Activated CD4-positive, alpha-beta T cell treated with anti-CD3 and anti-CD28 coated beads for 4 hours (primary cell): ENCODE measurements around the gene TCP11.

Experiments
- DNase-seq, 2 donors: peaks; one replicate each; pipeline ENCODE4 v3.0.0-alpha.2; 2020

The TCP11 gene

DNA sequence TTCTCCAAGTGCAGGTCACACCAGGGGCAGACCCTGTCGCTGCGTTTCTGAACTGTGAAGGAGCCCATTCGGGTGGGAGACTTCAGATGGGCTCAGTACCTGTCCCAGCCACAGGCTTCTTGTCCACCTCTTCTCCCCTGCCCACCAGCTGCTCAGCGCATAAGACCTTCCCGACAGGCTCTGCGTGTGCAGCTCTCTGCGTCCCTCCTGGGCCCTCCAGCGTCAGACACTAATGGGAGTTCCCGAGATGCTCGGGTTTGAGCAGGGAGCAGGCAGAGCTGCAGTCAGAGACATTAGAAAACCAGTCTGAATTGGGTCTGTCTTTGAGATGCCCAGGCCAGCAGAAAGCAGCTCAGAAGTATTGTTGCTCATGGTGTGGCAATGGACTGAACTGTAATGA, 50.4 kb downstream of the TCP11 start:
- no peak for DNase-seq

DNA sequence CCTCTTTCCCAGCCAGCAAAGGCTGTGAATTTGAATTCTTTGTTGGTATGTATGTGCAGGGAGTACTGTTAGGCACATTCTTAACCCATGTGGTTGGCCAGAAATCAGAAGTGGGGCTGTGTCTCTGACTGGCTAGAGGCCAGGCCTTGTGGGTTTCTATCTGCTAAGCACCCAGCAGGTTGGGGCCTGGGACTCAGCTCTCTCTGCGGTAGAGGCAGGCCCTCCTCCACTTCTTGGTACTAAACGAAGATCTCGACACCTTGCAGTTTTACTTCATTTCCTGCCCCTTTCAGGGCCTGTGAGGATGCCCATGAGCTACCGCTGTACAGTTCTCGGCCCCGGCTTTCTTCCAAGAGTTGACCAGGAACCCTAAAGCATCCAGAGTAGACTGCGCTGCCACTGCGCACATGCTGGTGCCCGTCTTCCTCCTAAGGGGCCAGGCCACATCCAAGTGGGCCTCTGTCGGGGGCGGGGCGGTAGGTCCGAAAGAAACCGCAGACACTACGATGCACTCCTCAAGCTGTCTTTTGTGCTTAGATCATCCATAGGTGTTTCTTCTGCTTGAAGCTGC, 51.1 kb downstream of the TCP11 start:
- no peak for DNase-seq

- DNase-seq = no peak
Measured at GRCh38 chr6:35089216-35089934, 51.8 kb downstream of the TCP11 start.

- DNase-seq = no peak
Measured at GRCh38 chr6:35088281-35089215, 52.6 kb downstream of the TCP11 start.

DNA sequence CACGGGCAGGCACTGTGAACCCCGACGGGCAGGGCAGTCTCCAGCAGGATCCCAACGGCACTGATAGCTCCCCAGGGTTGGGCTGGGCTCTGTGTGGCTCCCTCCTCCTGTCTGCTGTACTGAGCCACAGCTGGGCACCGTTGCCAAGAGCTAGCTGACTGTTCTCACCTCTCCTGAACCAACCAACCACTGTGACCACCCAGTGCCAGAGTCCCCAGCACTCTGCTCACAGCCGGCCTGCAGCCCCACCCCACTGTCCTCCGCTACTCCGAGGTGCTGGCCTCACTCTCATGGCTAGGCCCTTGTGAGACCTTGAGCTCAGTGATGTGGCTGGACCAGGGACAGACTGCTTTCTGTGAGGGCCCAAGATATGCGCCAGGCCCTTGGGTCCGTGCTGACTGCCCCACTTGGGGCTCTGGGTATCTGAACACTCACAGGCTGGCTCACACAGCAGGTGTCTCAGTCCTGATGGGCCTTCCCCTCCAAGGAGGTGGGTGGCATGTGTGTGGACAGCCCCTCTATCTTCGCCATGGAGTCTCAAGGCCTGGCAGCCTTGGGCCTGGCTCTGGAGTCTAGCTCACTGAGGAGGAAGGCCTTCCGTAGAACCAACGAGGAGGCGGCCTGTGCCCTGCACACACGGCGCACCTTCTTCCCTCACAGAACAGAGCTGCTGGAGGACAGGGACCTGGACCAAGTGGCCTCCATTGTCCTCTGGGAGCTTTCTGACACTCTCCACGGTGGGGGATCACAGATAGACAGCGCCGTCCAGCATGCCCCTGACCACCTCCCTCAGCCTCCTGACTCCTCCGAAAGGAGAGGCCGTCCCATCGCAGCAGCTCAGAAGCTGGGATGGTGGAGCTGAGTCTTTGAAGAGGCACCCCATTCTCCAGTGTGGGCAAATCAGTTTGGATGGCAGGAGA, 53.5 kb downstream of the TCP11 start:
- no peak for DNase-seq

GRCh38 chr6:35086636-35087360, 54.3 kb downstream of the TCP11 start:
- DNase-seq = no peak

GRCh38 chr6:35086282-35086632, 54.9 kb downstream of the TCP11 start:
- DNase-seq = no peak

GRCh38 chr6:35085359-35086281, 55.5 kb downstream of the TCP11 start:
- DNase-seq = no peak

GRCh38 chr6:35084511-35085203, 56.5 kb downstream of the TCP11 start:
- DNase-seq = no peak

- DNase-seq = no peak
Measured at GRCh38 chr6:35084041-35084491, 57.1 kb downstream of the TCP11 start.

DNA sequence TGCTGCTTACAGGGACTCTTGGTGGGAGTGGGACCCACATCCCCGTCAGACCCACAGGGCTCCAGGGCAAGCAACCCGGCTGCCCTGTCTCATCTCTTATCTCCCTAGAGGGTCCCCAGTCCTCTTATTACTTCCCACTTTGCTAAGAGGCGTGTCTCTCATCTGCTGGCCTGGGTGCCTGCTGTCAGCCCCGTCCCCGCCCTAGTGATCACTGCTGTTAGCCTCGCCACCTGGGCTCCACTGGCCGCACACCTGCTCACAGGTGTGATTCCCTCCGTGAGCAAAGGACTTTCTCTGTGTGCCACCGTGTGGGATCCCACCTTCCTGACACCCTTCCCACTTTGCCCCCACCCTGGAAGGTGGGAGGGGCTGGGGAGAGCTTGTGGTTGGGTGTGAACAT, 57.6 kb downstream of the TCP11 start:
- no peak for DNase-seq

DNA sequence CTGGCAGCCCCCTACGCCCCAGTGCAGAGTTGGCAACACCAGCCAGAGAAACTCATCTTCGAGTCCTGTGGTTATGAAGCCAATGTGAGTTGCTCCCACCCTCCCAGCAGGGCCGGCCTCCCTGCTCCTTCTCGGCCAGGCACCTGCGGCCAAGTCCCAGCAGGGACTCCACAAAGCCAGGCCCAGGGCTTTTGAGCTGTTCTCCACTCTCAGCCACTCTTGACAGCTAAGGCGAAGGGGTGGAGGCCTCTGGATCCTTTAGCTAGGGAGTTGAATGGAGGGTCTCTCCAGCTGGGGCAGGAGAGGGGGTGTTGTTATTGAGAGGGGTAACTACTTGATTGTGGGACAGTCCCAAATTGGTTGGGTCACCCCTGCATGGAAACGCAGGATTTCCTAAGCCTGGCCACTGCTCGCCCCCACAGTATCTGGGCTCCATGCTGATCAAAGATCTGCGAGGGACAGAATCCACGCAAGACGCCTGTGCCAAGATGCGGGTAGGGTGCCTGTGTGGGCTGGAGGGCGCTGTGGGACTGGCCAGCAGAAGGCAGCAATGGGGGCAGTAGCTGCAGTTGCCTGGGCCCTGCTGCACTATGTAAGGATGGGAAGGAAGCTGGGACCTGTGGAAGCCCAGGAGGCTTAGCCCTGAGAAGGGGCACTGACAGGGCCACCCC, 58.3 kb downstream of the TCP11 start:
- DNase-seq = no peak

DNA sequence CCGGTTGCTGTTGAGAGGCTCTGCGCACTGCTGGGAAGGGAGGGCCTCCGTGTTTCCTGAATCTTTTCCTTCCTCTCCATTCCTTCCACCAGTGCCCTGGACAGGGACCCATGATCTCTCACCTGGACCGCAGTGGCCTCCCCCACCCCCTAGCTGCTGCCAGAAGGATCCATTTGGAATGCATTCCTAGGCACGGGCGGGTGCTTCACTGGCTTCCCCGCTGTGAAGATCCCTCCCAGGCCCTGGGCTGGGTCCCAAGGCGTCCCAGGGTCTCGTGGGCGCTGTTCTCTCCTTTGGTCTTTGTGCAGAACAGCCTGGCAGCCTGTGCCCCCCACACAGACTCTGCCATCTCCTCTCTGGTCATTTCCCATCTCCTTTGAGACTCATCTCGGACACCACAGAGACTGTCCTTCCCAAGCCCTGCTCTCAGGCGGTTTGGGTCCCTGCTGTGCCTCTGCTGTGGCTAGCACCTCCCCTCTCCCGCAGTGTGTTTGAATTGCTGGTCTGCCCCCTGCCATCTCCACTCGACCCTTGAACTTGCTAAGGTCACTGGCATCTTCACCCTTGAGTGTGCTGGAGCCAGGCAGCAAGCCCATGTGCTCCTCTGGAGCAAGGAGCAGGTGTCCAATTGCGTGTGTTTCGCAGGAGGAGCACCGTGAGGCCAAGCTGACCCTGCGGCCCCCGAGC, 59.0 kb downstream of the TCP11 start:
- DNase-seq = no peak

DNA sequence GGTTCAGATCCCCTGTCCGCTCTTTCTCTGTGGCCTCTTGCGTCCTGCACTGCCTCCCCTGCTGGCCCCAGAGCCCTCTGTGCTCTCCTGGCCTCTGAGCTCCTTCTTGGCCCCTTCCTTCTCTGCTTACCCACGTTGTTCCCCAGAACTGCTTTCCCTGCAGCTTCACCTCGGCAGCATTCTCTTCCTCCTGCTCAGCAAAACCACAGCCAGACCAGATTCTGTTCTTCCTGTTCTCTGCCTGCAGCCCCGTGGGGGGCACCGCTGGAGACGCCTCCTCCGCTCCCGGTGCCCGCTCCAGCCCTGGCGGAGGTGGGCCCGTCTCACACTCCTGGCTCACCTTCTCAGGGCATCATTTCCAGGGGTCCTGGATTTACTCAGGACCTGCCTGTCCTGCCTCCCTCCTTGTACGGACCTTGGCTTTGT, 59.7 kb downstream of the TCP11 start:
- no peak for DNase-seq

DNA sequence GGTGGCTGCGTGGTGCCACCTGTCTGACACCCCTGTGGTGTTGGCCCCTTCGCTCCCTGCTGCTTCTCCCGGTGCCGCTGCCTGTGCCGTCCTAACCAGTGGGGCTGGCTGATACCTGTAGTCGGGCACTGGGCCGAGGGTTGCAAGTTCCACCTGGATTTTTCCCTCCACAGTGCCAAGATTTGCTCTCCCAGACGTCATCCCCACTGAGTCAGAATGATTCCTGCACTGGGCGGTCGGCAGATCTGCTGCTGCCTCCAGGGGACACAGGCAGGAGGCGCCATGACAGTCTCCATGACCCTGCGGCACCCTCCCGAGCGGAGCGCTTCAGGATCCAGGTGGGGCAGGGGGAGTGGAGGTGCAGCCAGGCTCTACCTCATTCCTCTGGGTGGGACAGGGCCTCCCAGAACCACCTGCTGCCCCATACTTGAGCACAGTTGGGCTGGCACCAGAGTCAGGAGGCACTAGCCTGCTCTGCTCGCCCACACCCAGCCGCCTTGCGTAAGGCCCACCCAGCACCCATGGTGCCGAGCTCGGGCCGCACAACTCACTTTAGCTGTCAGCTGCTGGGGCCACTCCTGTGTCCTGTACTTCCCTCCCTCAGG, 60.2 kb downstream of the TCP11 start:
- no peak for DNase-seq

- no peak for DNase-seq
Measured at GRCh38 chr6:35080016-35080680, 61.0 kb downstream of the TCP11 start.

DNA sequence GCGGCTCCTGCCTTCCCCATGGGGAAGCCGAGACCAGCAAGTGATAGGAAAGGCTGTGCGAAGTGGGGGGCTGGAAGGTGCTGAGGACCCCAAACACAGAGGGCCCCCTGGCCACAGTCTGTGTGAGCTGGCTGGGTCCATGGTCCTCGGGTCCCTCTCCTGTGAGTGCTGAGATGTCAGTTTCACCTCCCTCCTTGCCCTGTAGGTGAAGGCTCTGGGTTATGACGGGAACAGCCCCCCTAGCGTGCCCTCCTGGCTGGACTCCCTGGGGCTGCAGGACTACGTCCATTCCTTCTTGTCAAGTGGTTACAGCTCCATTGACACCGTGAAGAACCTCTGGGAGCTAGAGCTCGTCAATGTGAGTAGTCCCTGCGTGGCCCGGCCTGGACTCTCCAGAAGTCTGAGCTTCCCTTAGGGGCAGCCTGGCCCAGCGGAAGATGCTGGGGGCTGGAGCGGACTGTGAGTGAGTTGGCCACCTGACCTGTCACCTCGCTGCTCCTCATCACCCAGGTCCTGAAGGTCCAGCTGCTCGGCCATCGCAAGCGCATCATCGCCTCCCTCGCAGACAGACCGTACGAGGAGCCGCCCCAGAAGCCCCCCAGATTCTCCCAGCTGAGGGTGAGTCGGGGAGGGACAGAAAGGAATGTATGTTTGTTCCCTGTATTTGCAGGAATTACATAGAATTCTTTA, 61.7 kb downstream of the TCP11 start:
- no peak for DNase-seq
